H9 (cell line): ENCODE measurements around the gene UNC13C. TPM values are rescaled to one million over a fixed set of nuclear protein-coding genes. Genes with fewer than 3 reads are reported as not detected.

Source experiments
- DNase-seq: peaks from one replicate; pipeline ENCODE4 v3.0.0-alpha.2; 2017
- H2AFZ ChIP-seq: one replicate; pipeline ENCODE4 v1.6.1; 2013; ENCODE audit warnings: mild to moderate bottlenecking, low read length, control low read depth, moderate library complexity
- H2AK5ac ChIP-seq: 2 replicates; pipeline ENCODE4 v1.6.1; 2013; ENCODE audit warnings: low read length, control low read depth, mixed read lengths; ENCODE audit not compliant: insufficient read length
- H2BK120ac ChIP-seq: one replicate; pipeline ENCODE4 v1.6.1; 2013; ENCODE audit warnings: low read depth, mild to moderate bottlenecking, low read length, control low read depth, inconsistent platforms; ENCODE audit not compliant: poor library complexity, severe bottlenecking
- H2BK12ac ChIP-seq: 2 replicates; pipeline ENCODE4 v1.6.1; 2013; ENCODE audit warnings: low read length, control low read depth, mixed read lengths, low read depth; ENCODE audit not compliant: insufficient read length
- H2BK15ac ChIP-seq: 2 replicates; pipeline ENCODE4 v1.6.1; 2013; ENCODE audit warnings: low read depth, low read length, control low read depth
- H2BK20ac ChIP-seq: one replicate; pipeline ENCODE4 v1.6.1; 2013; ENCODE audit warnings: low read depth, mild to moderate bottlenecking, low read length, control low read depth, inconsistent platforms; ENCODE audit not compliant: poor library complexity, severe bottlenecking
- H2BK5ac ChIP-seq: 2 replicates; pipeline ENCODE4 v1.6.1; 2013; ENCODE audit warnings: low read length, control low read depth, mixed read lengths; ENCODE audit not compliant: insufficient read length
- H3K14ac ChIP-seq: 2 replicates; pipeline ENCODE4 v1.6.1; 2013; ENCODE audit warnings: low read length, control low read depth; ENCODE audit not compliant: insufficient read depth
- H3K18ac ChIP-seq: 2 replicates; pipeline ENCODE4 v1.6.1; 2013; ENCODE audit warnings: low read depth, mild to moderate bottlenecking, mixed read lengths, low read length, control low read depth; ENCODE audit not compliant: insufficient read length
- H3K23ac ChIP-seq: 2 replicates; pipeline ENCODE4 v1.6.1; 2013; ENCODE audit warnings: low read length, control low read depth, mixed read lengths, low read depth; ENCODE audit not compliant: insufficient read length
- H3K23me2 ChIP-seq: 2 replicates; pipeline ENCODE4 v1.6.1; 2013; ENCODE audit warnings: low read depth, mild to moderate bottlenecking, mixed read lengths, low read length, control low read depth; ENCODE audit not compliant: insufficient read length, poor library complexity, severe bottlenecking
- H3K27ac ChIP-seq: 2 replicates; pipeline ENCODE4 v1.5.1; 2013; ENCODE audit warnings: low read length, control low read depth, mixed read lengths, low read depth; ENCODE audit not compliant: insufficient read length
- H3K27me3 ChIP-seq: 2 replicates; pipeline ENCODE4 v1.6.1; 2013; ENCODE audit warnings: low read length, control low read depth, inconsistent platforms; ENCODE audit not compliant: insufficient read depth
- H3K4ac ChIP-seq: 2 replicates; pipeline ENCODE4 v1.6.1; 2013; ENCODE audit warnings: low read depth, mild to moderate bottlenecking, control low read depth, inconsistent platforms, low read length, moderate library complexity
- H3K4me1 ChIP-seq: 2 replicates; pipeline ENCODE4 v1.6.1; 2013; ENCODE audit warnings: low read length, control low read depth, inconsistent platforms; ENCODE audit not compliant: insufficient read depth
- H3K4me2 ChIP-seq: 2 replicates; pipeline ENCODE4 v1.6.1; 2013; ENCODE audit warnings: low read length, control low read depth, mixed read lengths; ENCODE audit not compliant: insufficient read length, insufficient read depth
- H3K56ac ChIP-seq: 2 replicates; pipeline ENCODE4 v1.6.1; 2013; ENCODE audit warnings: low read depth, mild to moderate bottlenecking, mixed read lengths, low read length, control low read depth; ENCODE audit not compliant: insufficient read length
- H3K79me1 ChIP-seq: 2 replicates; pipeline ENCODE4 v1.6.1; 2013; ENCODE audit warnings: low read depth, mild to moderate bottlenecking, moderate library complexity, low read length, control low read depth, inconsistent platforms; ENCODE audit not compliant: insufficient read depth, poor library complexity, severe bottlenecking
- H3K79me2 ChIP-seq: 2 replicates; pipeline ENCODE4 v1.6.1; 2013; ENCODE audit warnings: low read length, control low read depth, inconsistent platforms; ENCODE audit not compliant: insufficient read depth
- H3K9ac ChIP-seq: 2 replicates; pipeline ENCODE4 v1.6.1; 2013; ENCODE audit warnings: low read length, control low read depth, mixed read lengths; ENCODE audit not compliant: insufficient read length; ENCODE audit errors: extremely low read depth
- H3K9me3 ChIP-seq: one replicate; pipeline ENCODE4 v1.6.1; 2013; ENCODE audit warnings: low read depth, low read length, inconsistent platforms; ENCODE audit not compliant: control insufficient read depth
- H3T11ph ChIP-seq: one replicate; pipeline ENCODE4 v1.6.1; 2013; ENCODE audit warnings: mild to moderate bottlenecking, low read length, control low read depth, inconsistent platforms
- H4K20me1 ChIP-seq: one replicate; pipeline ENCODE4 v1.6.1; 2013; ENCODE audit not compliant: control insufficient read depth, insufficient read length, insufficient read depth
- H4K5ac ChIP-seq: 2 replicates; pipeline ENCODE4 v1.6.1; 2013; ENCODE audit warnings: low read depth, mild to moderate bottlenecking, mixed read lengths, low read length, control low read depth; ENCODE audit not compliant: insufficient read length
- H4K8ac ChIP-seq: replicated peaks from 2 replicates; pipeline ENCODE4 v1.6.1; 2013; ENCODE audit warnings: low read length, control low read depth, mixed read lengths, low read depth; ENCODE audit not compliant: insufficient read length
- H4K91ac ChIP-seq: 2 replicates; pipeline ENCODE4 v1.6.1; 2013; ENCODE audit warnings: low read depth, mild to moderate bottlenecking, moderate library complexity, mixed read lengths, low read length, control low read depth; ENCODE audit not compliant: insufficient read length
- H3K27ac Mint-ChIP-seq, 3 experiments: 2 replicates in 2 of 3; 3 replicates in 1 of 3; pipeline ENCODE4 v1.8.0; 2020 to 2021; ENCODE audit warnings: mixed read lengths in 3 of 3, mild to moderate bottlenecking in 1 of 3, moderate library complexity in 1 of 3
- H3K27me3 Mint-ChIP-seq: 2 replicates; pipeline ENCODE4 v1.8.0; 2021; ENCODE audit warnings: low read depth, mild to moderate bottlenecking, moderate library complexity, mixed read lengths
- H3K36me3 Mint-ChIP-seq, 3 experiments: 2 replicates in 2 of 3; 3 replicates in 1 of 3; pipeline ENCODE4 v1.8.0; 2020 to 2021; ENCODE audit warnings: low read depth in 3 of 3, mixed read lengths in 3 of 3; ENCODE audit not compliant: insufficient read depth in 1 of 3
- H3K4me1 Mint-ChIP-seq, 2 experiments: 2 replicates each; pipeline ENCODE4 v1.8.0; 2020; ENCODE audit warnings: mixed read lengths in 2 of 2
- H3K4me3 Mint-ChIP-seq, 2 experiments: 2 replicates in 1 of 2; 3 replicates in 1 of 2; pipeline ENCODE4 v1.8.0; 2020 to 2021; ENCODE audit warnings: mild to moderate bottlenecking in 2 of 2, mixed read lengths in 2 of 2, moderate library complexity in 1 of 2
- H3K9me3 Mint-ChIP-seq, 2 experiments: 2 replicates in 1 of 2; 3 replicates in 1 of 2; pipeline ENCODE4 v1.8.0; 2020; ENCODE audit warnings: mild to moderate bottlenecking in 2 of 2, mixed read lengths in 2 of 2, moderate library complexity in 1 of 2
- WGBS: extraction: QIAGEN DNeasy Blood & Tissue Kit; methylation state at CpG from one replicate; pipeline ENCODE4 v1.1.7; 2013; ENCODE audit warnings: missing lambda C conversion rate, low lambda C conversion rate, mixed read lengths; ENCODE audit not compliant: insufficient read length; ENCODE audit errors: extremely low coverage; 5-methylcytosine and 5-hydroxymethylcytosine counted together
- total RNA-seq: library from RNA; stranded (reverse); gene quantifications from 2 replicates; pipeline ENCODE4 v1.2.1, GENCODE V29; 2021
- TF ChIP-seq, protein P1 (sequence below): fragments of 200-600 bp; sonication (generic); conservative IDR thresholded peaks from 3 replicates; pipeline ENCODE4 v1.8.0; 2021; ENCODE audit warnings: antibody characterized with exemption, mild to moderate bottlenecking

The UNC13C gene
- total RNA-seq, 1 experiment from 2014 or later = 0.02 TPM

DNA sequence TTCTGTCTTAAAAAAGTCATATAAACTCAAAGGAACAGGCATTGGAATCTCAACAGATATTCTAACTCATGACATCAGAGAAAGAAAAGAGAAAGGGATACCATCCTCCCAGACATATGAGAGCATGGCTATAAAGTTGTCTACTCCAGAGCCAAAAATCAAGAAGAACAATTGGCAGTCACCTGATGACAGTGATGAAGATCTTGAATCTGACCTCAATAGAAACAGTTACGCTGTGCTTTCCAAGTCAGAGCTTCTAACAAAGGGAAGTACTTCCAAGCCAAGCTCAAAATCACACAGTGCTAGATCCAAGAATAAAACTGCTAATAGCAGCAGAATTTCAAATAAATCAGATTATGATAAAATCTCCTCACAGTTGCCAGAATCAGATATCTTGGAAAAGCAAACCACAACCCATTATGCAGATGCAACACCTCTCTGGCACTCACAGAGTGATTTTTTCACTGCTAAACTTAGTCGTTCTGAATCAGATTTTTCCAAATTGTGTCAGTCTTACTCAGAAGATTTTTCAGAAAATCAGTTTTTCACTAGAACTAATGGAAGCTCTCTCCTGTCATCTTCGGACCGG is 35.9 kb downstream of the UNC13C start:
- H3K27ac Mint-ChIP-seq = no peak overlapping the region
- no peak overlapping the region for H3K23ac ChIP-seq
- H3K9ac ChIP-seq = no peak overlapping the region
- no peak overlapping the region for H4K8ac ChIP-seq
- peaks cover 7% of the 10 kb centered on the region; the same call in 1 of the 2 replicates for H3K27me3 Mint-ChIP-seq
- H4K5ac ChIP-seq = no peak overlapping the region
- no peaks in the 10 kb centered on the region for H3K36me3 Mint-ChIP-seq
- H2AFZ ChIP-seq = no peak overlapping the region
- H3K4ac ChIP-seq = no peak overlapping the region
- TF ChIP-seq, protein P1, sequence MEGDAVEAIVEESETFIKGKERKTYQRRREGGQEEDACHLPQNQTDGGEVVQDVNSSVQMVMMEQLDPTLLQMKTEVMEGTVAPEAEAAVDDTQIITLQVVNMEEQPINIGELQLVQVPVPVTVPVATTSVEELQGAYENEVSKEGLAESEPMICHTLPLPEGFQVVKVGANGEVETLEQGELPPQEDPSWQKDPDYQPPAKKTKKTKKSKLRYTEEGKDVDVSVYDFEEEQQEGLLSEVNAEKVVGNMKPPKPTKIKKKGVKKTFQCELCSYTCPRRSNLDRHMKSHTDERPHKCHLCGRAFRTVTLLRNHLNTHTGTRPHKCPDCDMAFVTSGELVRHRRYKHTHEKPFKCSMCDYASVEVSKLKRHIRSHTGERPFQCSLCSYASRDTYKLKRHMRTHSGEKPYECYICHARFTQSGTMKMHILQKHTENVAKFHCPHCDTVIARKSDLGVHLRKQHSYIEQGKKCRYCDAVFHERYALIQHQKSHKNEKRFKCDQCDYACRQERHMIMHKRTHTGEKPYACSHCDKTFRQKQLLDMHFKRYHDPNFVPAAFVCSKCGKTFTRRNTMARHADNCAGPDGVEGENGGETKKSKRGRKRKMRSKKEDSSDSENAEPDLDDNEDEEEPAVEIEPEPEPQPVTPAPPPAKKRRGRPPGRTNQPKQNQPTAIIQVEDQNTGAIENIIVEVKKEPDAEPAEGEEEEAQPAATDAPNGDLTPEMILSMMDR = no peak
- no peaks in the 10 kb centered on the region for H3K23me2 ChIP-seq
- no peak overlapping the region for H3K4me2 ChIP-seq
- H2BK5ac ChIP-seq = no peak overlapping the region
- H2AK5ac ChIP-seq = no peak overlapping the region
- H2BK120ac ChIP-seq = no peak overlapping the region
- no peak overlapping the region for H3K14ac ChIP-seq
- H2BK20ac ChIP-seq = no peak overlapping the region
- H3K4me3 Mint-ChIP-seq = no peak overlapping the region
- H3K56ac ChIP-seq = no peak overlapping the region
- H4K20me1 ChIP-seq = no peaks in the 10 kb centered on the region
- DNase-seq = no peak
- H3K27ac ChIP-seq = no peak overlapping the region
- H3K79me2 ChIP-seq = no peaks in the 10 kb centered on the region
- no peaks in the 10 kb centered on the region for H3K27me3 ChIP-seq
- H3K9me3 ChIP-seq = no peaks in the 10 kb centered on the region
- H3T11ph ChIP-seq = no peak overlapping the region
- no peaks in the 10 kb centered on the region for H3K4me1 ChIP-seq
- H3K79me1 ChIP-seq = no peaks in the 10 kb centered on the region
- H2BK15ac ChIP-seq = no peak overlapping the region
- H2BK12ac ChIP-seq = no peak overlapping the region
- WGBS = no CpG with 5 or more reads among the region's 4 CpGs
- H3K9me3 Mint-ChIP-seq = no peaks in the 10 kb centered on the region
- H3K4me1 Mint-ChIP-seq = peaks cover 4 to 10% of the 10 kb centered on the region in 2 experiments
- no peak overlapping the region for H4K91ac ChIP-seq
- no peak overlapping the region for H3K18ac ChIP-seq
